Keratinocyte (primary cell): Measurements from ENCODE around the gene MLEC. TPM values are rescaled to one million over a fixed set of nuclear protein-coding genes. Genes with fewer than 3 reads are reported as not detected.

Source experiments
- DNase-seq: peaks from one replicate; pipeline ENCODE4 v3.0.0-alpha.2; 2011; ENCODE audit warnings: low read depth, missing footprints, low spot score
- FAIRE-seq: peaks from 2 replicates; lab custom pipeline; 2011; peaks lifted over from hg19 to GRCh38; lab: Jason Lieb, UNC
- H2AFZ ChIP-seq: 2 replicates; pipeline ENCODE4 v1.6.0; 2012; ENCODE audit warnings: low read length, control low read depth, inconsistent platforms; ENCODE audit not compliant: control insufficient read depth
- H3K27ac ChIP-seq: 2 replicates; pipeline ENCODE4 v1.5.1; 2011; ENCODE audit warnings: low read length; ENCODE audit not compliant: control insufficient read depth, insufficient read depth
- H3K27me3 ChIP-seq: 3 replicates; pipeline ENCODE4 v1.6.0; 2011; ENCODE audit warnings: low read length; ENCODE audit not compliant: control insufficient read depth, insufficient read depth; ENCODE audit errors: extremely low read depth
- H3K36me3 ChIP-seq, 2 experiments: 2 replicates in 1 of 2; 3 replicates in 1 of 2; pipeline ENCODE4 v1.5.1; 2011; ENCODE audit warnings: low read length in 2 of 2, mild to moderate bottlenecking in 1 of 2; ENCODE audit not compliant: control insufficient read depth in 2 of 2, insufficient read depth in 2 of 2; ENCODE audit errors: extremely low read depth in 1 of 2
- H3K4me1 ChIP-seq: 3 replicates; pipeline ENCODE4 v1.5.1; 2011; ENCODE audit warnings: low read length; ENCODE audit not compliant: control insufficient read depth, insufficient read depth; ENCODE audit errors: extremely low read depth
- H3K4me2 ChIP-seq: 3 replicates; pipeline ENCODE4 v1.6.0; 2011; ENCODE audit warnings: low read depth, low read length; ENCODE audit not compliant: control insufficient read depth, insufficient read depth; ENCODE audit errors: extremely low read depth
- H3K4me3 ChIP-seq, 3 experiments: fragments of 200-600 bp in 1 of 3; sonication (generic) in 1 of 3; 2 replicates in 2 of 3; 3 replicates in 1 of 3; pipeline ENCODE4 v1.5.1; 2011 to 2016; ENCODE audit warnings: low read length in 3 of 3, mild to moderate bottlenecking in 3 of 3, control low read depth in 2 of 3, inconsistent platforms in 1 of 3, low read depth in 1 of 3, mixed read lengths in 1 of 3, mixed run types in 1 of 3, moderate library complexity in 1 of 3; ENCODE audit not compliant: control insufficient read depth in 2 of 3, insufficient read depth in 2 of 3; ENCODE audit errors: extremely low read depth in 1 of 3
- H3K79me2 ChIP-seq: 2 replicates; pipeline ENCODE4 v1.6.0; 2012; ENCODE audit warnings: low read length; ENCODE audit not compliant: control insufficient read depth, insufficient read depth
- H3K9ac ChIP-seq: 3 replicates; pipeline ENCODE4 v1.6.0; 2011; ENCODE audit warnings: low read length; ENCODE audit not compliant: control insufficient read depth, insufficient read depth; ENCODE audit errors: extremely low read depth
- H3K9me1 ChIP-seq: 3 replicates; pipeline ENCODE4 v1.6.0; 2011; ENCODE audit warnings: low read length; ENCODE audit not compliant: control insufficient read depth, insufficient read depth; ENCODE audit errors: extremely low read depth
- H3K9me3 ChIP-seq: 2 replicates; pipeline ENCODE4 v1.5.1; 2012; ENCODE audit warnings: low read depth, low read length; ENCODE audit not compliant: control insufficient read depth
- H4K20me1 ChIP-seq: 3 replicates; pipeline ENCODE4 v1.6.0; 2011; ENCODE audit warnings: low read length; ENCODE audit not compliant: control insufficient read depth, insufficient read depth; ENCODE audit errors: extremely low read depth
- CTCF ChIP-seq, 3 experiments: IDR thresholded peaks in 1 of 3; conservative IDR thresholded peaks in 1 of 3; optimal IDR thresholded peaks in 1 of 3; 2 replicates in 2 of 3; 3 replicates in 1 of 3; pipeline versions ENCODE3 to v1.5.1; 2011; ENCODE audit warnings: low read length in 3 of 3, mild to moderate bottlenecking in 3 of 3, moderate library complexity in 2 of 3, control low read depth in 1 of 3, inconsistent platforms in 1 of 3; ENCODE audit not compliant: insufficient read depth in 2 of 3; ENCODE audit errors: extremely low read depth in 1 of 3
- EZH2 ChIP-seq: IDR thresholded peaks from one replicate; pipeline ENCODE4 v1.6.1; 2012; ENCODE audit warnings: inconsistent platforms, mild to moderate bottlenecking, low read length, moderate library complexity
- dilution Hi-C: fragments of 300-500 bp; cut with MboI; formaldehyde crosslinking; loops from one replicate; pipeline ENCODE4 v1.7.0; 2020; ENCODE audit warnings: low sequenced_read_pairs; ENCODE audit not compliant: extremely low pct_ligation_motif_present
- polyA plus RNA-seq, 5 experiments: library from polyadenylated mRNA; depleted of rRNA in 3 of 5; stranded (reverse) in 3 of 5; stranded (forward) in 1 of 5; unstranded in 1 of 5; fragments of >200 nt; gene quantifications; 1 replicate in 1 of 5; 2 replicates in 3 of 5; 3 replicates in 1 of 5; pipeline versions ENCODE4 v1.2.1 to v1.2.3, GENCODE V29; 2011 to 2012; ENCODE audit warnings: missing spikeins in 2 of 5, low read depth in 1 of 5, low replicate concordance in 1 of 5

Gene MLEC
- polyA plus RNA-seq, 1 donor (not counting 4 experiments of a cell fraction or from before 2014, with no cell fraction given) = 65.2 TPM

GRCh38 chr12:120710805-120711296, 23.9 kb downstream of the MLEC start:
- Histone ChIP-seq H3K27me3 (no peaks in the 10 kb centered on the region), H3K4me2 (peak overlapping the region; percentile 92), H2AFZ (peak overlapping the region; percentile 70), H3K9me1 (no peaks in the 10 kb centered on the region), H4K20me1 (no peaks in the 10 kb centered on the region), H3K27ac (peak overlapping the region; percentile 70), H3K9ac (peak overlapping the region; percentile 90), H3K79me2 (peaks cover 15% of the 10 kb centered on the region), H3K4me3 (peak overlapping the region; percentile 78 to 86 (median 85)), H3K36me3 (peaks cover 10 to 16% of the 10 kb centered on the region in 2 experiments), H3K9me3 (no peaks in the 10 kb centered on the region), H3K4me1 (peaks cover 13% of the 10 kb centered on the region)
- dilution Hi-C loops = no loop called here
- TF ChIP-seq CTCF (optimal IDR thresholded peaks at IDR 0.05 in 1 of 3, IDR thresholded peaks at IDR 0.05 in 1 of 3, conservative IDR thresholded peaks at IDR 0.05 in 1 of 3; ENCODE audit: extremely low read depth in 1 of 3, insufficient read depth in 2 of 3, low read length in 3 of 3) (no peak), EZH2 (no peak)
- FAIRE-seq = no peak
- DNase-seq = no peak

DNA sequence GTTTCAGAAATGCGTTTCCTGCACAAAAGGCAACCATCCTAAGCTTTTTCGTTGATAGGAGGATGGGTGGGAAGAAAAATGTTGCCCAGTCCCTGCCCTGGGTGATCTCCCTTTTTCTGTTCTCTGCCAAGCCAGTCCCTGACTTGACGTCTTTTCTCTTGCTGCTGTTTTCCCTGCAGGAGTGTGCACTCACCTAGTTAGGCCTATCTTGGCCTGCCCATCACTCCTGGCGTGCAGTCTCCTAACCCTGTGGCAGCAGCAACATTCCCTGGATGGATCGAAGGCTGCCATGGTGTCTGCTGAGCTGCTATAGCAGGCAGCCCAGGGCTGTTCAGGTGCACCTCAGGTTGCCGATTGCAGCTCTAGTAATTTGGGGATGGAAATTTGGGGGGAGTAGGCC, 24.5 kb downstream of the MLEC start:
- TF ChIP-seq EZH2 (no peak), CTCF (optimal IDR thresholded peaks at IDR 0.05 in 1 of 3, IDR thresholded peaks at IDR 0.05 in 1 of 3, conservative IDR thresholded peaks at IDR 0.05 in 1 of 3; ENCODE audit: extremely low read depth in 1 of 3, insufficient read depth in 2 of 3, low read length in 3 of 3) (no peak)
- FAIRE-seq (no peak), DNase-seq (no peak)
- H3K27me3 ChIP-seq = no peaks in the 10 kb centered on the region
- peak overlapping the region; percentile 90 for H3K9ac ChIP-seq
- H3K4me2 ChIP-seq = peak overlapping the region; percentile 92
- dilution Hi-C loops = no loop called here
- peaks cover 15% of the 10 kb centered on the region for H3K79me2 ChIP-seq
- no peaks in the 10 kb centered on the region for H3K9me1 ChIP-seq
- peaks cover 13% of the 10 kb centered on the region for H3K4me1 ChIP-seq
- H3K9me3 ChIP-seq = no peaks in the 10 kb centered on the region
- H3K27ac ChIP-seq = peak overlapping the region; percentile 70
- no peaks in the 10 kb centered on the region for H4K20me1 ChIP-seq
- H3K36me3 ChIP-seq = peaks cover 10 to 19% of the 10 kb centered on the region in 2 experiments
- H3K4me3 ChIP-seq = peak overlapping the region; percentile 78 to 86 (median 85)
- H2AFZ ChIP-seq = peak overlapping the region; percentile 70
